GM12878 (cell line): ENCODE results near the gene SHISAL2B. TPM values are rescaled to one million over a fixed set of nuclear protein-coding genes. Genes with fewer than 3 reads are reported as not detected.

Source experiments
- ATAC-seq: fragments of 200-7000 bp; cut with Tn5 transposase; 3 replicates; pipeline ENCODE4 v1.9.1; 2020; ENCODE audit warnings: mild to moderate bottlenecking, moderate library complexity
- BruUV-seq: library from RNA; stranded (reverse); fragments of 400-500 nt; replicated peaks from 2 replicates; lab custom pipeline; 2021; lab: Mats Ljungman, UMichigan
- CTCF ChIA-PET: fragments of 300-600 bp; sonication (Branson Sonifier 250); formaldehyde crosslinking; extraction: SDS; loops from one replicate; lab custom pipeline; 2021; ENCODE audit warnings: inconsistent platforms; lab: Yijun Ruan, JAX
- POLR2A ChIA-PET: fragments of 350-600 bp; formaldehyde crosslinking; extraction: SDS; loops from one replicate; lab custom pipeline; 2021; ENCODE audit warnings: inconsistent platforms; lab: Charles Lee
- RAD21 ChIA-PET: fragments of 300-600 bp; sonication (Branson Sonifier 250); formaldehyde crosslinking; loops from one replicate; lab custom pipeline; 2023; ENCODE audit warnings: antibody characterized with exemption; ENCODE audit not compliant: unreplicated experiment; lab: Charles Lee
- SMC1A ChIA-PET: fragments of 300-600 bp; sonication (Branson Sonifier 250); formaldehyde crosslinking; loops from one replicate; lab custom pipeline; 2023; ENCODE audit not compliant: unreplicated experiment, uncharacterized antibody; lab: Charles Lee
- DNase-seq: peaks from one replicate; pipeline ENCODE4 v3.0.0-alpha.2; 2011; ENCODE audit warnings: low read depth, low spot score
- FAIRE-seq: peaks from 3 replicates; lab custom pipeline; 2011; peaks lifted over from hg19 to GRCh38; lab: Jason Lieb, UNC
- H2AFZ ChIP-seq: 2 replicates; pipeline ENCODE4 v1.6.0; 2011; ENCODE audit warnings: low read depth, low read length, control low read depth; ENCODE audit not compliant: control insufficient read depth
- H3K27ac ChIP-seq: 2 replicates; pipeline ENCODE4 v1.5.1; 2011; ENCODE audit warnings: control low read depth; ENCODE audit not compliant: control insufficient read depth, insufficient read depth
- H3K27me3 ChIP-seq, 2 experiments: replicated peaks in 1 of 2; 2 replicates each; pipeline versions ENCODE4 v1.6.0 to v1.6.1; 2011; ENCODE audit warnings: low read length in 1 of 2; ENCODE audit not compliant: control insufficient read depth in 2 of 2, insufficient read depth in 2 of 2
- H3K36me3 ChIP-seq, 2 experiments: 2 replicates each; pipeline ENCODE4 v1.5.1; 2011; ENCODE audit warnings: low read length in 1 of 2; ENCODE audit not compliant: control insufficient read depth in 2 of 2, insufficient read depth in 2 of 2
- H3K4me1 ChIP-seq: 2 replicates; pipeline ENCODE4 v1.6.1; 2011; ENCODE audit warnings: mild to moderate bottlenecking, low read length, moderate library complexity, mixed read lengths; ENCODE audit not compliant: control insufficient read depth, insufficient read depth
- H3K4me2 ChIP-seq: 2 replicates; pipeline ENCODE4 v1.6.0; 2011; ENCODE audit warnings: control low read depth; ENCODE audit not compliant: control insufficient read depth, insufficient read depth
- H3K4me3 ChIP-seq: fragments of 200-600 bp; sonication (generic); 2 replicates; pipeline ENCODE4 v1.5.1; 2016
- H3K79me2 ChIP-seq: 2 replicates; pipeline ENCODE4 v1.6.0; 2011; ENCODE audit warnings: low read length; ENCODE audit not compliant: control insufficient read depth, insufficient read depth
- H3K9ac ChIP-seq: 2 replicates; pipeline ENCODE4 v1.8.0; 2011; ENCODE audit warnings: low read length, control low read depth, mixed read lengths; ENCODE audit not compliant: control insufficient read depth, insufficient read depth
- H3K9me3 ChIP-seq: replicated peaks from 3 replicates; pipeline ENCODE4 v1.5.1; 2011; ENCODE audit warnings: mild to moderate bottlenecking, low read length; ENCODE audit not compliant: control insufficient read depth, insufficient read depth
- H4K20me1 ChIP-seq: 2 replicates; pipeline ENCODE4 v1.6.0; 2011; ENCODE audit not compliant: control insufficient read depth, insufficient read depth
- BHLHE40 ChIP-seq, 2 experiments: fragments of 450-650 bp in 1 of 2; IDR thresholded peaks; 2 replicates each; pipeline ENCODE4 v1.6.1; 2011 to 2017; ENCODE audit warnings: low read depth in 2 of 2, borderline replicate concordance in 1 of 2, improper control_type of control experiment in 1 of 2, low read length in 1 of 2, mild to moderate bottlenecking in 1 of 2
- CBX5 ChIP-seq: sonication (generic); IDR thresholded peaks from 2 replicates; pipeline ENCODE4 v1.6.1; 2016; ENCODE audit warnings: low read depth, moderate library complexity, mild to moderate bottlenecking, inconsistent platforms
- CHD2 ChIP-seq: IDR thresholded peaks from 2 replicates; pipeline ENCODE4 v1.6.1; 2011; ENCODE audit warnings: low read depth, low read length, improper control_type of control experiment, borderline replicate concordance
- MEF2A ChIP-seq: IDR thresholded peaks from 2 replicates; pipeline ENCODE4 v1.6.1; 2011; ENCODE audit warnings: low read depth, mild to moderate bottlenecking, low read length, moderate library complexity; ENCODE audit not compliant: insufficient read depth
- MTA3 ChIP-seq: IDR thresholded peaks from 2 replicates; pipeline ENCODE4 v1.6.1; 2012; ENCODE audit warnings: low read length, inconsistent platforms, borderline replicate concordance
- MYC ChIP-seq: IDR thresholded peaks from 2 replicates; pipeline ENCODE4 v1.6.1; 2011; ENCODE audit warnings: mild to moderate bottlenecking, low read length, moderate library complexity, inconsistent platforms; ENCODE audit not compliant: insufficient read depth, insufficient replicate concordance, insufficient read length, severe bottlenecking
- PAX8 ChIP-seq: fragments of 450-650 bp; IDR thresholded peaks from 2 replicates; pipeline ENCODE4 v1.6.1; 2017; ENCODE audit warnings: mild to moderate bottlenecking, moderate library complexity
- RAD51 ChIP-seq: fragments of 450-650 bp; IDR thresholded peaks from 2 replicates; pipeline ENCODE4 v1.6.1; 2016; ENCODE audit warnings: moderate library complexity, mild to moderate bottlenecking, inconsistent platforms
- SIX5 ChIP-seq: IDR thresholded peaks from 2 replicates; pipeline ENCODE4 v1.6.1; 2011; ENCODE audit warnings: mild to moderate bottlenecking, low read depth, low read length, moderate library complexity; ENCODE audit not compliant: severe bottlenecking
- SKIL ChIP-seq: fragments of 450-650 bp; IDR thresholded peaks from 2 replicates; pipeline ENCODE4 v1.6.1; 2017; ENCODE audit warnings: mild to moderate bottlenecking, low read depth, inconsistent platforms; ENCODE audit not compliant: poor library complexity, severe bottlenecking
- USF2 ChIP-seq: IDR thresholded peaks from 2 replicates; pipeline ENCODE4 v1.6.1; 2011; ENCODE audit warnings: low read depth, low read length, improper control_type of control experiment, borderline replicate concordance
- YY1 ChIP-seq: IDR thresholded peaks from 2 replicates; pipeline ENCODE4 v1.6.1; 2011; ENCODE audit warnings: low read depth, mild to moderate bottlenecking, low read length
- ZBTB11 ChIP-seq: fragments of 450-650 bp; formaldehyde crosslinking; IDR thresholded peaks from 2 replicates; pipeline ENCODE4 v1.5.0; 2022; ENCODE audit warnings: mild to moderate bottlenecking, missing genetic modification characterization
- WGBS: methylation state at CpG from one replicate; pipeline ENCODE4 v1.1.6; 2016; ENCODE audit warnings: low lambda C conversion rate; ENCODE audit not compliant: insufficient replicate concordance, insufficient coverage; ENCODE audit errors: missing lambda C conversion rate; 5-methylcytosine and 5-hydroxymethylcytosine counted together
- in situ Hi-C: fragments of 300-500 bp; cut with MboI; formaldehyde crosslinking; loops from 9 replicates; pipeline ENCODE4 v1.14.3; 2018; ENCODE audit warnings: mixed read lengths
- intact Hi-C: fragments of 100-400 bp; cut with micrococcal nuclease; formaldehyde crosslinking; loops from one replicate; pipeline ENCODE4 v1.14.2; 2022; ENCODE audit not compliant: unreplicated experiment
- polyA plus RNA-seq, 11 experiments: library from polyadenylated mRNA; depleted of rRNA in 4 of 11; unstranded in 6 of 11; stranded (reverse) in 5 of 11; fragments of >200 nt; fragmentation: Nextera tagmentation in 4 of 11; fragmentation: Illumina TruSeq in 1 of 11; extraction: Ambion mirVana in 4 of 11; extraction: Trizol in 1 of 11; gene quantifications; 1 replicate in 1 of 11; 2 replicates in 10 of 11; pipeline versions ENCODE4 v1.2.1 to v1.2.3, GENCODE V29; 2011 to 2016; ENCODE audit warnings: inconsistent platforms in 2 of 11, missing spikeins in 2 of 11, low read depth in 1 of 11
- total RNA-seq, 4 experiments: library from RNA; depleted of rRNA in 3 of 4; stranded (reverse); fragments of >200 nt in 3 of 4; fragmentation: Illumina TruSeq in 1 of 4; extraction: Trizol in 1 of 4; gene quantifications; 2 replicates each; pipeline versions ENCODE4 v1.2.1 to v1.2.3, GENCODE V29; 2013 to 2021

The SHISAL2B gene
- total and polyA plus RNA-seq, 10 of the 15 experiments (the other 5 are each of a cell fraction or from before 2014, with no cell fraction given), result not detected

- RAD21 ChIA-PET, result no interaction called here
- TF ChIP-seq BHLHE40 (IDR thresholded peaks at IDR 0.05; ENCODE audit: borderline replicate concordance in 1 of 2, low read depth in 2 of 2, low read length in 1 of 2), result no peak
- TF ChIP-seq YY1, result no peak
- TF ChIP-seq MEF2A, result no peak
- no peak for TF ChIP-seq MTA3
- TF ChIP-seq MYC, result no peak
- TF ChIP-seq CHD2, result no peak
- no peak for TF ChIP-seq SIX5
- no peak for TF ChIP-seq PAX8
- no peak for TF ChIP-seq RAD51
- TF ChIP-seq CBX5, result no peak
- no peak for TF ChIP-seq ZBTB11 (CRISPR knock-in tag)
- no peak for TF ChIP-seq USF2
- TF ChIP-seq SKIL, result no peak
- TF ChIP-seq, all 136 proteins: peak for 0
- no peaks in the 10 kb centered on the region for H3K27me3 ChIP-seq
- H3K9ac ChIP-seq, result no peak overlapping the region
- POLR2A ChIA-PET, result no interaction called here
- H3K27ac ChIP-seq, result no peak overlapping the region
- peaks cover 0 to 2% of the 10 kb centered on the region in 2 experiments; a peak in 1 of 4 replicates for H3K36me3 ChIP-seq
- DNase-seq, result no peak
- no peak overlapping the region for H3K4me2 ChIP-seq
- no peak overlapping the region for H2AFZ ChIP-seq
- 100% methylated on average over 1 of the region's 1 CpG for WGBS
- FAIRE-seq, result peak; percentile 23
- no peaks in the 10 kb centered on the region for H3K4me1 ChIP-seq
- CTCF ChIA-PET, result no interaction called here
- SMC1A ChIA-PET, result no interaction called here
- no peak for ATAC-seq
- no peaks in the 10 kb centered on the region for H3K79me2 ChIP-seq
- intact Hi-C loops (no loop called here), in situ Hi-C loops (no loop called here)
- H3K4me3 ChIP-seq, result no peak overlapping the region
- H3K9me3 ChIP-seq, result no peaks in the 10 kb centered on the region
- H4K20me1 ChIP-seq, result no peaks in the 10 kb centered on the region
- no TSS peak for BruUV-seq
These were observed 52.1 kb downstream of the SHISAL2B start for GRCh38 chr5:64742411-64742810.
